Parathyroid adenoma (tissue), 2 donors: Measurements from ENCODE around the gene NAALADL2.

Source experiments
- H2AFZ ChIP-seq: fragments of 300-600 bp; sonication (generic); one replicate; pipeline ENCODE4 v1.7.0; 2017; ENCODE audit warnings: antibody characterized with exemption, mild to moderate bottlenecking
- H3K27ac ChIP-seq: fragments of 300-600 bp; sonication (generic); one replicate; pipeline ENCODE4 v1.7.0; 2017
- H3K27me3 ChIP-seq: fragments of 300-600 bp; sonication (generic); one replicate; pipeline ENCODE4 v1.7.0; 2017; ENCODE audit warnings: low read length; ENCODE audit not compliant: control insufficient read depth, insufficient read depth
- H3K36me3 ChIP-seq: fragments of 300-600 bp; sonication (generic); one replicate; pipeline ENCODE4 v1.7.0; 2017; ENCODE audit warnings: low read length; ENCODE audit not compliant: control insufficient read depth, insufficient read depth
- H3K4me1 ChIP-seq: fragments of 300-600 bp; sonication (generic); one replicate; pipeline ENCODE4 v1.7.0; 2017; ENCODE audit warnings: control low read depth
- H3K4me2 ChIP-seq: fragments of 300-600 bp; sonication (generic); one replicate; pipeline ENCODE4 v1.7.0; 2017; ENCODE audit warnings: low read length
- H3K4me3 ChIP-seq: fragments of 300-600 bp; sonication (generic); one replicate; pipeline ENCODE4 v1.7.0; 2017; ENCODE audit warnings: low read depth, low read length
- H3K79me2 ChIP-seq: fragments of 300-600 bp; sonication (generic); one replicate; pipeline ENCODE4 v1.7.0; 2017; ENCODE audit warnings: control low read depth
- H3K9ac ChIP-seq: fragments of 300-600 bp; sonication (generic); one replicate; pipeline ENCODE4 v1.7.0; 2017; ENCODE audit warnings: mild to moderate bottlenecking
- H3K9me3 ChIP-seq: fragments of 300-600 bp; sonication (generic); one replicate; pipeline ENCODE4 v1.7.0; 2017; ENCODE audit warnings: low read length; ENCODE audit not compliant: control insufficient read depth
- CTCF ChIP-seq: fragments of 300-600 bp; sonication (generic); IDR thresholded peaks from one replicate; pipeline ENCODE4 v1.7.0; 2017; ENCODE audit warnings: antibody characterized with exemption, mild to moderate bottlenecking
- donor health status: primary hyperparathyroidism.

The NAALADL2 gene

DNA sequence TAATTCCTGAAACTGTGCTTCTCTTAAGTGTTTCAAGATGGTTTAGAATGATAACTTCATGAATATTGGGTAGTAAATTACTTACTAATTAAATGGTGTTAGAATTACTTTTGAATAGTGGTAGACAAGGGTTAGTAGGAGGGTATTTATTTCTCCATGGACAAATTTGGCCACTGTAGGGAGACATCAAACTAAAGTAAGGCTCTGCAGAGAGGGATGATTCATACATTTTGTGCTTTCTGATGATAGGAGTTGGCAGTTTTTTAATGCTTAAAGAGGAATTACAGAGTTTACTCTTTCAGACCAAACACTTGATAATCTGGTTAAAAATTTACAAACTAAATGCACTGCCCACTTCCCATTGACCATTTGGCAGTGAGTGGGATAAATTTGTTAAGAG lies 127.6 kb downstream of the NAALADL2 start:
- Histone ChIP-seq H3K9me3 (no peaks in the 10 kb centered on the region), H3K4me3 (no peak overlapping the region), H3K27me3 (no peaks in the 10 kb centered on the region), H3K4me1 (no peaks in the 10 kb centered on the region), H2AFZ (no peak overlapping the region), H3K27ac (no peak overlapping the region), H3K4me2 (no peak overlapping the region), H3K36me3 (no peaks in the 10 kb centered on the region), H3K79me2 (no peaks in the 10 kb centered on the region), H3K9ac (no peak overlapping the region)
- no peak for TF ChIP-seq CTCF

DNA sequence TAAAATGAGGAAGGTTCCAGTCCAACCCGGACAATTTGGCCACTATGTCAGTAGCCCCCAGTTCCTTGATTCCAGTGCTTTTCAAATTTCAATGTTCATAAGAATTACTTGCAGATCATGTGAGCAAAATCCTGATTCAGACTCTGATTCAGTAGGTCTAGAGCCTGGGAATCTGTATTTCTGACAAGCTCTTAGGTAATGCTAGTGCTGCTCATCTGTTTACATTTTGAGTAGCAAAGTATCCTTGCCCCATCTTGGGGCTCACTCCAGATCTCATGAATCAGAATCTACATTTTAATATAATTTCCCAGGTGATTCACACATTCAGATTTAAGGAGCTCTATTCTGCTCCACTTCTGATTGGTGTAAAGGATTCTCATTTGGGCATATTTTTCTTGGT lies 142.0 kb downstream of the NAALADL2 start:
- Histone ChIP-seq H3K4me3 (no peak overlapping the region), H3K4me1 (no peaks in the 10 kb centered on the region), H3K79me2 (no peaks in the 10 kb centered on the region), H3K36me3 (no peaks in the 10 kb centered on the region), H2AFZ (no peak overlapping the region), H3K27me3 (no peaks in the 10 kb centered on the region), H3K9ac (no peak overlapping the region), H3K4me2 (no peak overlapping the region), H3K27ac (no peak overlapping the region), H3K9me3 (no peaks in the 10 kb centered on the region)
- TF ChIP-seq CTCF, result no peak

DNA sequence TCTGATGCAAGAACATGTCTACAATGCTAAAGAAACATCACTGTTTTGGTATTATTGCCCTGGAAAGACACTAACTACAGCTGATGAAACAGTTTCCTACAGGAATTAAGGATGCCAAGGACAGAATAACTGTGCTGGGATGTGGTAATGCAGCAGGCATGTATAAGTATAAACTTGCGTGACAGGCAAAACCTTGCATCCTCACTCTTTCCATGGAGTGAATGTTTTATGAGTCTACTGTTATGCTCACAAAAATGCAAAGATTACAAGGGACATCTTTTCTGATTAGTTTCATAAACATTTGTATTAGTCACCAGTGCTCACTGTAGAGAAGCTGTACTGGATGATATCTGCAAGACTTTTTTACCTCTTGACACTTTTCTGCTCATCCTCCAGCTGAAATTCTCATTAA lies 143.6 kb downstream of the NAALADL2 start:
- Histone ChIP-seq H3K4me2 (no peak overlapping the region), H2AFZ (no peak overlapping the region), H3K9ac (no peak overlapping the region), H3K4me3 (no peak overlapping the region), H3K27me3 (no peaks in the 10 kb centered on the region), H3K9me3 (no peaks in the 10 kb centered on the region), H3K4me1 (no peaks in the 10 kb centered on the region), H3K27ac (no peak overlapping the region), H3K36me3 (no peaks in the 10 kb centered on the region), H3K79me2 (no peaks in the 10 kb centered on the region)
- TF ChIP-seq CTCF, result no peak

- Histone ChIP-seq H3K27ac (no peak overlapping the region), H2AFZ (no peak overlapping the region), H3K9ac (no peak overlapping the region), H3K9me3 (no peaks in the 10 kb centered on the region), H3K4me1 (no peaks in the 10 kb centered on the region), H3K79me2 (no peaks in the 10 kb centered on the region), H3K27me3 (no peaks in the 10 kb centered on the region), H3K4me3 (no peak overlapping the region), H3K36me3 (no peaks in the 10 kb centered on the region), H3K4me2 (no peak overlapping the region)
- no peak for TF ChIP-seq CTCF
These were observed 144.5 kb downstream of the NAALADL2 start for GRCh38 chr3:175003590-175003989.

- peak overlapping the region; percentile 26 for H3K4me2 ChIP-seq
- H3K36me3 ChIP-seq, result no peaks in the 10 kb centered on the region
- H3K9ac ChIP-seq, result no peak overlapping the region
- H3K4me3 ChIP-seq, result no peak overlapping the region
- no peaks in the 10 kb centered on the region for H3K27me3 ChIP-seq
- no peak overlapping the region for H2AFZ ChIP-seq
- H3K9me3 ChIP-seq, result no peaks in the 10 kb centered on the region
- no peaks in the 10 kb centered on the region for H3K79me2 ChIP-seq
- H3K27ac ChIP-seq, result no peak overlapping the region
- TF ChIP-seq CTCF, result no peak
- no peaks in the 10 kb centered on the region for H3K4me1 ChIP-seq
These were observed 146.1 kb downstream of the NAALADL2 start for GRCh38 chr3:175005193-175005592.
